ENCODE data around the gene TP53TG5. TPM values are rescaled to one million over a fixed set of nuclear protein-coding genes. Genes with fewer than 3 reads are reported as not detected.
A peak's percentile ranks its signal among the peaks of the same experiment; 100 is the strongest.

The TP53TG5 gene
- total RNA-seq, 2 donors from 2014 or later, result 2.0 to 2.4 TPM

DNA sequence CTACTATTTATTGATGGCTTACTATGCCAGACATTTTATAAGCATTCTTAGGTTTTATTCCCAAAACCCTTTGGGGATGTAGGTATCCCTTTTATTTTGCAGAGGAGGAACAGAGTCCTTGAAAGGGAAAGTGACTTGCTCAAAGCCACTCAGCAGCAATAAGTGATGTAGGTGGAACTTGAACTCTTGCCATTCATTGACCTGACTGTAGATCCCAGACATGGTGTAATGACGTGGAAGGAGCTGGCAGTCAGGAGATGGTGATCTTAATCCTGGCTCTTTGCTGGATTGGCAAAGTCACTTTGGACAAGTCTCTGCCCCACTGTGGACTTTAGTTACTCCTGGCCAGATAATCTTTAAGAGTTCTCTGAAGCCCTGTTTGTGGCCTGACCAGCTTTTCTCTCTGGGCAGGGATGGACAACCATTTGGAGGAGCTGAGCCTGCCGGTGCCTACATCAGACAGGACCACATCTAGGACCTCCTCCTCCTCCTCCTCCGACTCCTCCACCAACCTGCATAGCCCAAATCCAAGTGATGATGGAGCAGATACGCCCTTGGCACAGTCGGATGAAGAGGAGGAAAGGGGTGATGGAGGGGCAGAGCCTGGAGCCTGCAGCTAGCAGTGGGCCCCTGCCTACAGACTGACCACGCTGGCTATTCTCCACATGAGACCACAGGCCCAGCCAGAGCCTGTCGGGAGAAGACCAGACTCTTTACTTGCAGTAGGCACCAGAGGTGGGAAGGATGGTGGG, 31.6 kb upstream of the TP53TG5 start:
- Histone ChIP-seq H3K4me1 (ENCODE audit: control insufficient read depth, insufficient read depth, low read length) (peaks cover 4% of the 10 kb centered on the region), H3K9ac (ENCODE audit: extremely low read depth, low read length, poor library complexity, severe bottlenecking) (no peak overlapping the region), H3K4me3 (ENCODE audit: low read length) (no peak overlapping the region), H3K36me3 (ENCODE audit: control insufficient read depth, insufficient read depth, low read length) (peaks cover 36% of the 10 kb centered on the region), H3K27me3 (ENCODE audit: control insufficient read depth, insufficient read depth, low read length, poor library complexity, severe bottlenecking) (no peaks in the 10 kb centered on the region), H3K27ac (ENCODE audit: low read depth, low read length) (no peak overlapping the region), H3K9me3 (ENCODE audit: control insufficient read depth, low read length) (no peaks in the 10 kb centered on the region)
- Mint-ChIP-seq H3K4me3 (no peak overlapping the region), H3K4me1 (peaks cover 13% of the 10 kb centered on the region), H3K27ac (no peak overlapping the region), H3K27me3 (ENCODE audit: insufficient read depth) (peaks cover 21% of the 10 kb centered on the region), H3K9me3 (no peaks in the 10 kb centered on the region), H3K36me3 (ENCODE audit: low read depth) (peaks cover 33% of the 10 kb centered on the region)
- no peak for DNase-seq
- TF ChIP-seq, protein P1, sequence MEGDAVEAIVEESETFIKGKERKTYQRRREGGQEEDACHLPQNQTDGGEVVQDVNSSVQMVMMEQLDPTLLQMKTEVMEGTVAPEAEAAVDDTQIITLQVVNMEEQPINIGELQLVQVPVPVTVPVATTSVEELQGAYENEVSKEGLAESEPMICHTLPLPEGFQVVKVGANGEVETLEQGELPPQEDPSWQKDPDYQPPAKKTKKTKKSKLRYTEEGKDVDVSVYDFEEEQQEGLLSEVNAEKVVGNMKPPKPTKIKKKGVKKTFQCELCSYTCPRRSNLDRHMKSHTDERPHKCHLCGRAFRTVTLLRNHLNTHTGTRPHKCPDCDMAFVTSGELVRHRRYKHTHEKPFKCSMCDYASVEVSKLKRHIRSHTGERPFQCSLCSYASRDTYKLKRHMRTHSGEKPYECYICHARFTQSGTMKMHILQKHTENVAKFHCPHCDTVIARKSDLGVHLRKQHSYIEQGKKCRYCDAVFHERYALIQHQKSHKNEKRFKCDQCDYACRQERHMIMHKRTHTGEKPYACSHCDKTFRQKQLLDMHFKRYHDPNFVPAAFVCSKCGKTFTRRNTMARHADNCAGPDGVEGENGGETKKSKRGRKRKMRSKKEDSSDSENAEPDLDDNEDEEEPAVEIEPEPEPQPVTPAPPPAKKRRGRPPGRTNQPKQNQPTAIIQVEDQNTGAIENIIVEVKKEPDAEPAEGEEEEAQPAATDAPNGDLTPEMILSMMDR (conservative IDR thresholded peaks at IDR 0.05), result no peak
- WGBS, 2 experiments (ENCODE audit: insufficient coverage in 1 of 2, insufficient read length in 1 of 2), result 96 to 100% methylated on average over 3 to 7 of the region's 7 CpGs

DNA sequence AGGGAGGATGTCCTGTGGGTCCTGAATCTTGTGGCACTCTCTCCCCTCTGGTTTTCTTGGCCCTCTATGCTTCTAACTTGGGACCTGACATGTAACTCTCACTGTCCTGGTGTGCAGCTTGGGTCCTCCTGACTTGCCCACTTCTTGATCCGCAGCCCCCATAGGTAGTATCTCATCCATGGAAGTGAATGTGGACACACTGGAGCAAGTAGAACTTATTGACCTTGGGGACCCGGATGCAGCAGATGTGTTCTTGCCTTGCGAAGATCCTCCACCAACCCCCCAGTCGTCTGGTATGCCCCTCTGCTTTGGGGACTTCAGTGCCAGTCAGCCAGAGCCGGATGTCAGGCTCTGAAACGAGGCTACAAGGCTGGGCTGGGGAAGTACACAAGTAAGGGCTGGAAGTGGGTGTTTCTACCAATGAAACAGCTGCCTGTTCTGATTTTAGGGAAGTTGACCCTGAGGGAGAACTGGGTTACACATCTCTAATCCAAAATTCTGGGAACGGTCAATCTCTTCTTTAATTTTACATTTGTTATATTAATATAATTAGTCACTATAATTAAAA, 30.6 kb upstream of the TP53TG5 start:
- Histone ChIP-seq H3K27me3 (ENCODE audit: control insufficient read depth, insufficient read depth, low read length, poor library complexity, severe bottlenecking) (no peaks in the 10 kb centered on the region), H3K9me3 (ENCODE audit: control insufficient read depth, low read length) (no peaks in the 10 kb centered on the region), H3K4me1 (ENCODE audit: control insufficient read depth, insufficient read depth, low read length) (peaks cover 4% of the 10 kb centered on the region), H3K4me3 (ENCODE audit: low read length) (peak overlapping the region; percentile 94), H3K9ac (ENCODE audit: extremely low read depth, low read length, poor library complexity, severe bottlenecking) (no peak overlapping the region), H3K36me3 (ENCODE audit: control insufficient read depth, insufficient read depth, low read length) (peaks cover 36% of the 10 kb centered on the region), H3K27ac (ENCODE audit: low read depth, low read length) (no peak overlapping the region)
- no peak for DNase-seq
- Mint-ChIP-seq H3K4me3 (peak overlapping the region; percentile 82), H3K9me3 (no peaks in the 10 kb centered on the region), H3K4me1 (peaks cover 13% of the 10 kb centered on the region), H3K36me3 (ENCODE audit: low read depth) (peaks cover 33% of the 10 kb centered on the region), H3K27me3 (ENCODE audit: insufficient read depth) (peaks cover 27% of the 10 kb centered on the region), H3K27ac (no peak overlapping the region)
- TF ChIP-seq, protein P1 (conservative IDR thresholded peaks at IDR 0.05), result no peak
- 93 to 95% methylated on average over 3 to 6 of the region's 7 CpGs for WGBS, 2 experiments (ENCODE audit: insufficient coverage in 1 of 2, insufficient read length in 1 of 2)

DNA sequence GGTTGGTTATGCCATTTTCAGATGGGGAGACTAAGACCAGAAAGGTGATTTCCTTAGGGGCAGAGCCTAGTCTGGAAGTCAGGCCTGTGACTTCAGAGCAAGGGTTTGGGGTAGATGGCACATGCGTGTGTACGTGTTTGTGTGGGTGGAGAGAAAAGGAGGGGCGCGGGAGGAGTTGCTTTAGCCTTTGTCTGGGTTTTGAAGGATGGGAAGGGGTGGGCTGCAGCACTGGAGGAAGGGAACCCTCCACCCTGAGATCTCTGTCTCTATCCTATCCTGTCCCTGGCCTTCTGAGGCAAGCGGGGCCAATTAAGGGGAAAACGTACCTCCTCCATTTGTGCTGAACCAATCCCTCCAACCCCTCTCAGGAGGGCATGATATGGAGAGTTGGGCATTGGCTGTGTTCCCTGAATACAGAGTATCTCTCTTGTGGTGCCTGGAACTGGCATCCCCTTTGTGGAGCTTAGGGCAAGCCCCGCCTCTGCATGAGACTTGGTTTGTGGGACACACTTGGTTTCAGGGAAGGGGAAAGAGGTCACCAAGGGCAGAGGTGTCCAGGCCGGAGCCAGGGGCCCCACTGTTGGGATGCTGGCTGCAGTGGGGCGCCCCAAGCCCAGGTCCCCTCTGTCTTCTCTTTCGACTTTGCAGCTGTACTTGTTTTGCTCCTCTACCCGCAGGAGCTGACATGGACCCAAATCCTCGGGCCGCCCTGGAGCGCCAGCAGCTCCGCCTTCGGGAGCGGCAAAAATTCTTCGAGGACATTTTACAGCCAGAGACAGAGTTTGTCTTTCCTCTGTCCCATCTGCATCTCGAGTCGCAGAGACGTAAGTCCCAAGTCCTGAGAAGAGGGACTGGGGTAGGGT, 29.9 kb upstream of the TP53TG5 start, which contains the start of gene DBNDD2:
TSS of gene DBNDD2 (plus strand) at position 507 of the 863 bp plus-strand sequence. CDS start at position 686, 179 bp downstream.
- H3K27ac ChIP-seq (ENCODE audit: low read depth, low read length), result no peak within 1 kb of the TSS
- H3K9me3 ChIP-seq (ENCODE audit: control insufficient read depth, low read length), result peaks cover 5% of the 10 kb centered on the region
- DNase-seq, result no peak
- H3K36me3 ChIP-seq (ENCODE audit: control insufficient read depth, insufficient read depth, low read length), result peaks cover 36% of the 10 kb centered on the region
- H3K9ac ChIP-seq (ENCODE audit: extremely low read depth, low read length, poor library complexity, severe bottlenecking), result peak within 1 kb of the TSS; percentile 95
- peaks cover 38% of the 10 kb centered on the region for H3K36me3 Mint-ChIP-seq (ENCODE audit: low read depth)
- peak within 1 kb of the TSS; percentile 82 for H3K4me3 Mint-ChIP-seq
- 89 to 99% methylated on average over 13 to 21 of the region's 21 CpGs for whole genome bisulfite sequencing, 2 experiments (ENCODE audit: insufficient coverage in 1 of 2, insufficient read length in 1 of 2)
- H3K4me1 ChIP-seq (ENCODE audit: control insufficient read depth, insufficient read depth, low read length), result peaks cover 4% of the 10 kb centered on the region
- no peaks in the 10 kb centered on the region for H3K27me3 ChIP-seq (ENCODE audit: control insufficient read depth, insufficient read depth, low read length, poor library complexity, severe bottlenecking)
- H3K27me3 Mint-ChIP-seq (ENCODE audit: insufficient read depth), result peaks cover 29% of the 10 kb centered on the region
- H3K27ac Mint-ChIP-seq, result peak within 1 kb of the TSS; percentile 91
- H3K4me3 ChIP-seq (ENCODE audit: low read length), result peak within 1 kb of the TSS; percentile 94
- TF ChIP-seq, protein P1 (conservative IDR thresholded peaks at IDR 0.05), result no peak
- H3K9me3 Mint-ChIP-seq, result no peaks in the 10 kb centered on the region
- H3K4me1 Mint-ChIP-seq, result peaks cover 13% of the 10 kb centered on the region
